Sigmoid colon (tissue), 4 donors: ENCODE measurements around the gene RAPGEF5.

ENCODE experiments used
- CTCF ChIP-seq, 4 experiments: fragments of 450-650 bp in 3 of 4; fragments of 200-600 bp in 1 of 4; IDR thresholded peaks; one replicate each; pipeline ENCODE4 v1.5.1; 2016 to 2019; ENCODE audit warnings: antibody characterized with exemption in 4 of 4, mild to moderate bottlenecking in 3 of 4, moderate library complexity in 2 of 4
- EP300 ChIP-seq, 4 donors: sonication (generic); formaldehyde crosslinking; IDR thresholded peaks; one replicate each; pipeline ENCODE4 v1.6.1; 2017; ENCODE audit warnings: antibody characterized with exemption in 4 of 4
- POLR2A ChIP-seq, 2 donors: fragments of 450-650 bp; IDR thresholded peaks; one replicate each; pipeline ENCODE4 v1.6.1; 2016; ENCODE audit warnings: antibody characterized with exemption in 2 of 2, mild to moderate bottlenecking in 2 of 2, moderate library complexity in 2 of 2
- POLR2AphosphoS5 ChIP-seq, 4 donors: sonication (generic); formaldehyde crosslinking; IDR thresholded peaks; one replicate each; pipeline ENCODE4 v1.6.1; 2017; ENCODE audit warnings: antibody characterized with exemption in 4 of 4

GRCh38 chr7:22343612-22344011 is 13.3 kb downstream of the RAPGEF5 start:
- TF ChIP-seq CTCF (IDR thresholded peaks at IDR 0.05) = no peak
- TF ChIP-seq EP300 (IDR thresholded peaks at IDR 0.05) = no peak
- no peak for TF ChIP-seq POLR2A (IDR thresholded peaks at IDR 0.05)
- TF ChIP-seq POLR2AphosphoS5 (IDR thresholded peaks at IDR 0.05) = no peak
